Endometrium (tissue), 2 donors: Measurements from ENCODE around the gene PERP.
A peak's percentile ranks its signal among the peaks of the same experiment; 100 is the strongest.
"Not testable (repeated sequence)": the region's sequence is repeated elsewhere in the genome, so short reads cannot be mapped to it uniquely, and the experiment has no call there.

Source experiments
- FAIRE-seq: peaks from 2 replicates; lab custom pipeline; 2012; peaks lifted over from hg19 to GRCh38; lab: Jason Lieb, UNC
- donor health status: control.
- donor health status: control.

Gene PERP

DNA sequence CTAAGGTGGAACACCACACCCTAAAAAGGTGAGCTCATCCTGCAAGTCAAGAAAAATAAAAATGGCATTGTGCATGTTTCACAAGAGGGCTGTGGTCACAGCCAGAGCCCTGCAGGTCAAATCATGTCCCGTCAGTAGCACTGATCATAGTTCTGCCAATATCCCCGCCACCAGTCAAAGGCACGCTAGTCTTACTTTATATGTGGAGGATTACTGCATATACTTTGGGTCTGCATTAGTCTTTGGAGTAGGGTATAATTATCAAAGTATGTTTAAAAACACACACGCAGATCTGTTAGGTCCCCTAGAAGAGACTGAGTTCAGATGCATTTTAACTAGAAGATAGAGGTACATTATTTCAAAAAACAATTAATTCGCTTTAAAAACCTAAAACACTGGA lies 1.8 kb downstream of the PERP start:
- FAIRE-seq: no peak

DNA sequence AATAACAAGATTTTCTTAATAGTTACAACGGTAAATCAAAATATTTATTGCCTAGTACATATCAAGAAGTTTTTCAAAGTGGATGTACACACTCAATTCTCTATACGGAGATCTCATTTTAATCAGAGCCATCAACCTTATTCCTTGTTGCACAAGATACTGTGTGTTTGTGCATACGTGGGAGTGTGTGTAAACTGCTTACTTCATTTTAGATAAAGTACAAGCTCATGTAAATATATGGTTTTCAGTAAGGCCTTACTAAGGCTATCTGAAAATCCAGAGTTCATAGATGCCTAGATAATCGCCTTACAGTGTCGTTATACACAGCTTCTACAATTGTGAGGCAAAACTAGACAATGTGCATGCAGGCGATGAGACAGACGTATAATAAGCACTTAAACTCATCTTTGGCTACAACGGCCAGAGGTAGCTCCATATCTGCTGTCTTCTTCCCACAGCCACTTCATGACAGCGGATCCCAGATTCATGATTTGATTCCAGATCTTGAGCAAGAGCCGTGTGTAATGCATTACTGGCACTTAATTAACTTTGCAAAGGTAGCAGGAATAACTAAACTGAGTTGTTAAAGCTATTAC lies 2.5 kb downstream of the PERP start:
- no peak for FAIRE-seq

DNA sequence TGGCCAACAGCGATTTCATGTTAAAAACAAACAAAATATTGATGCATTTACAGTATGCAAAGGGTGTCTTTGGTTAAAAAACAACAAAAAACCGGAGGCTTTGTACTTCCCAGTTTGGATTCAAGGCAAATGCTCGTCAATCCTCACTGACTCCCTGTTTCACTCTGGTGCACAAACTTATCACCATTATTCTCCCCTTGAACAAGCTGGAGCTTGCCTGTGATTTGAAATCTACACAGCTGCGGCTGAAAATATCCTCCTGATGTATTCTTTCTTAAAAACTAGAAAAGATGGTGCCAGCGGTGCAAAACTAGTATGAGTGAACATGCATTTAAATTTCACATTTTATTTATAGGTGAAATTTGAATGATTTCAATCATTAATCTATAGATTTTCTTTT lies 3.3 kb downstream of the PERP start:
- no peak for FAIRE-seq

DNA sequence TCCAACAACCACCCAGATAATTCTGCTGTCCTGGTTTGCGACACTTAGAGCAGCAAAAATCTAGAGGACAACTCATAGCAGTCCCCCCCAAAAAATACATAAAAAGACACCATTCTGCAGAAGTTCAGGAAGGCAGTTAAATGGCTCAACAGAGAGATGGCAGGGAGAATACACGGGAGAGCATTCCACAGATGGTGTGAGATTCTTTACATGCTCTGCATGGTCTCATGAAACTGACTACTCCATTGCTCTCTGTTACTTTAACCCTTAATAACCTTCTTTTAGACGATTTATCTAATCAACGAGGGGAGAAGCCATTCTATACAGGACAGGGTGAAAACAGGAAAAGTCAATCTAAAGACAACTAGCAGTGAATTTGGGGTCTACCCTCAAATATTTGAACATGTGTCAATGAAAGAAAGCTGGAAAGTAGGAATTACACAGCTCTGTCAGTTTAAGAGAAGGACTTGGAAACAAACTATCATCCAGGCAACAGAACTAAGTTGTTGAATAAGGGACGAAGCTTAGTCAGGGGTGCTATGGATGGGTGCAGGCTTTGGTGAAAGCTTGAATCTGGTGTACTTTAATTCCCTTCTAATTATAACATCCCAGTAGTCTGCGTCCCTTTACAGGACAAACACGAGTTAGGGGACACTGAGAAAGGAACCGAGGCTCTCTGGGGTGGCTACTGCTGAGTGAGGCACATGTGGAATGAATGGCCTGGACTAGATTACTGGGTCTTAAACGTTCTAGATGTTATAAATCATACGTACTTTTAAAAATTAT lies 5.1 kb downstream of the PERP start:
- FAIRE-seq: no peak

DNA sequence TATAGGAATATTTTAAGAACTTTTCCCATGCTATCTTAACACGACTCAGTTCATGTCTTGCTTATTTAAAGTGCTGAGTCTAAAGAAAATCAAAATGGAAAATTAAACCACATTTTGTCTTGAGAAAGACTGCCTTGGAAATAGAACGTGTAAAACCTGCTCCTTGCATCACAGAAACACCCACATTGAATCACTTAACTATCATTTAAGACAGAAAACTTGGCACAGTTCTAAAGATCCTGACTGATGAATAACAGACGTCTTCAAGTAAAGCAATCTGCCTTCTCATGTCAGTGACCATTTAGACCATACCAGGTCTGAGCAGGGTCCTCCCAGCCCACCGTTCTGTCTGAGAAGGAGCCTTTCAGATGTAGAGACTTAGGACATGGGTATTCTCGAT lies 7.4 kb downstream of the PERP start:
- no peak for FAIRE-seq

DNA sequence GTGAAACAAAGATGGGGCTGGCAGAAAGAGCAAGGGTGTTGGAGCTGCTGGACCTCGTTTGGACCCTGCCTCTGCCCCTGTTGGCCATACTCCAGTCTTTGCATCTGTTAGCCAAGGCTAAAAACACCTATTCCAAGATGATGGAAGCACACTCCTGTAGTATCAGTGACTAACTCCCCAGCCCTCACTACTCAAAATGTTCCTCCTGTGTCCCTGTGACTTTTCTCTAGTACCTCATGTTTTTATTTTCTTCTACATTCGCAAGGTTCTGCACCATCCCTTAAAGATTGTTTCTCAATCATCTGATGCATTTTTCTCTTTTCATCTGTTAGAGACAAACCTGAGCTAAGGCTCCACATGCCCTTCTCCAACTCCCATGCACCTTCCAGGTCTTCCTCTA lies 8.9 kb downstream of the PERP start:
- FAIRE-seq: no peak

GRCh38 chr6:138094260-138094659 lies 13.0 kb downstream of the PERP start:
- no peak for FAIRE-seq

DNA sequence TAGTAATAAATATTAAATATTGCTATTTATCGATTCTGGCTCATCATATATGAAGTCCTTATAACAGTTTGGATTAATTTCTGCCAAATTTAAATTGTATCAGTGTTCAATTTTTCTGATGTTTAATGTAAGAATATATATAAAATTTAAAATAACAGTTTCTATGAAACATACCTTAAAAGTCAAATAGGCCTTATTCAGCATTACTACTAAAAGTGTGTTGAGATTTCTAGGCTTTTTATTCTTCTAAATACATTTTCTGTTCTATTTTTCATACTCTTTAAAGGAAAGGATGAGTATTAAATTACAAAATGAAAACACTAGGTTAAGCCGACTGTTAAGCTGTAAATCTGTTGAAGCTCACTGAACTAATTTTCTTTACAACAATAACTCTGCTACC lies 13.6 kb downstream of the PERP start:
- no peak for FAIRE-seq

DNA sequence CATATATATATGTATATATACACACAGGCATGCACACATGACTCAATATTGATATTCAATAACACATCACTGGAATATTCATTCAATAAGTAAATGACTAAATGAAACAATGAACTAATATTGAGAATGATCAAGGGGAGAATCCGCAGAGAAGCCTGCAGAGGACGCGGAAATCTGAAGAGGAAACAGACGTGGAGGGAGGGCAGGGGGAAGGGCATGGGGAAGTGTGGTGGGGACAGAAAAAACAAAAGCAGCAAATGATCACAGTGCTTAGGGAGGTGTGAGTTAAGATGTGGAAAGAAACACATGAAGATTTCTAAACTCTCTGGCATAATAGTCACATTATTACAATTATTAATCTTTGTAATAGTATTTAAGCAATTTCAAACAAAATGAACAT lies 14.5 kb downstream of the PERP start:
- no peak for FAIRE-seq

- no peak for FAIRE-seq
Observed at GRCh38 chr6:138089325-138089724, 17.9 kb downstream of the PERP start.

- no peak for FAIRE-seq
Observed at GRCh38 chr6:138088326-138088762, 18.9 kb downstream of the PERP start.

DNA sequence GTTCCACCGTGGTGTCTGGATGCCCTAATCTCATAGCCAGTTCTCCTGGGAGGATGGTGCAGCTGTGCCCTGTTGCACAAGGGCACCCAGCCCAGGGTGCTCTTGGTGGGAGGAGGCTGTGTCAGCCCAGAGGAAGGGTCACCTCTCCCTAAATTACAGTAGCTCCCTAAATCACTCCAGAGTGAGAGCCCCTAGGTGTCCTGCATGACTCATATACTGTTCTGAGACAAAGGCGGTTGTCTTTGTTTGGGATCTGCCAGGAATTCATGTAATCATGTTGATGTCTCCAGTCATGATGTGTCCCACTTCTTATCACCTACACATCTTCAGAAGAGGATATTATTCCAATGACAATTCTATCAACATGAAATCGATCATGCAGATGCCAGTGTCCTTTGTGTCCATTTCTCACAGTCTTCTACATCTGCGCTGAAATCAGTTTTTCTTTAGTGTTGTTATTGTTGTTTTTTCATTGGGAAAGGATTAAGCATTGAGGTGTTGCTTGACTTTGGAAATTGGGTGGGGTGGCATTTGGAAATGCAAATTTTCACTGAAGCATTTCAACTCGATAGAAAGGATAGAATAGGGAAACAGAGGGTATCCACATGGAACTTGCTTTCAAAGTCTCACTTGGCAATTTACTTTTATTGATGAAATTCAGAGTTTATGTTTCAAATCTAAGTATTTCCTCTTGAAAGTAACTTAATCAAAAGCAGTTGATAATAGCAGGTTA lies 19.5 kb downstream of the PERP start:
- FAIRE-seq: no peak

- no peak for FAIRE-seq
Observed at GRCh38 chr6:138086573-138087196, 20.5 kb downstream of the PERP start.

- no peak for FAIRE-seq
Observed at GRCh38 chr6:138085839-138086222, 21.4 kb downstream of the PERP start.

DNA sequence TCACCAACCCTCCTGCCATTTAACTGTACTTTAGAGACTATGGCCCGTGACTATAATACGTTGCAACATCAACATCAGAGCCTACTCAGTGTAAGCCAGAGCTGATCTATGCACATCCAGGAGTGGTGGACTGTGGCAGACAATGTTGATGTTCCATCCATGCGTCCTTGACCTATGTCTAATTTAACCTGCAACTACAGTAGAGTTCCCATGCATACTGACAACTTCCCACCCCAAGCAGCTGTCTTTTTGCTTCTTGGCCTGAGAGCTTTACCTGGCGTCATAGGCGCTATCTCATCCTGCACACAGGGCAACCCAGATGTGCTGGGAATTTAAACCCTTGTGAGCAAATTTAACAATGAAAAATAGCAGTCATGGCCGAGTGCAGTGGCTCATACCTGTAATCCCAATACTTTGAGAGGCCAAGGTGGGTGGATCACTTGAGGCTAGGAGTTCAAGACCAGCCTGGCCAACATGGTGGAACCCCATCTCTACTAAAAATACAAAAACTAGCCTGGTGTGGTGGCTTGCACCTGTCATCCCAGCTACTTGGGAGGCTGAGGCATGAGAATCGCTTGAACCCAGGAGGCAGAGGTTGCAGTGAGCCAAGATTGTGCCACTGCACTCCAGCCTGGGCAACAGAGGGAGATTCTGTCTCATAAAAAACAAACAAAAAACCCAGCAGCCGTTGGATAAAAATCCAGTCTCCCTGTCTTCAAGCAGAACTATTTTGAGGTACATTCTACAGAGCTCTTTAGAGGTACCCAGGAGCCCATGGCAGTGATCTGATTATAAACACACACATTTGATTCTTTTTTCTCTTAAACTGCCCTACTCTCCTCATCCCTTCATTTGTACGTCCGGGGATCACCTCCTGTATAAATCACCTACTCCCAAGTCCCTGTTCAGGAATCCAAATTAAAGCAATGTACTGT lies 22.0 kb downstream of the PERP start:
- no peak for FAIRE-seq

DNA sequence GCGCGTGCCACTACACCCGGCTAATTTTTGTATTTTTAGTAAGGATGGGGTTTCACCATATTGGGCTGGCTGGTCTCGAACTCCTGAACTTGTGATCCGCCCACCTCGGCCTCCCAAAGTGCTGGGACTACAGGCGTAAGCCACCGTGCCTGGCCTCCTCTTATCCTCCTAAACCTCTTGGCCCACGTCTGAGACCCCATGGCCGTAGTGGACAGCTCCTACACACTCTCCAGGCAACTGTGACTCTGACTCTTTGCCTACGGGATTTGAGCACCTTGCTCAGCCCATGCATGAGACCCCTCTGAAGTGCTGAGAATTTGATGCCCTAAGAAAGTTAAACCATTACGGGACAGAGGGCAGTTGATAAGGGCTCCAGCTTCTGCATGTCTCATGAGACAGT lies 25.0 kb downstream of the PERP start:
- no peak for FAIRE-seq

GRCh38 chr6:138079556-138079955 lies 27.7 kb downstream of the PERP start:
- FAIRE-seq: not testable (repeated sequence)

GRCh38 chr6:138078491-138078890 lies 28.7 kb downstream of the PERP start:
- FAIRE-seq: no peak

GRCh38 chr6:138073264-138073663 lies 34.0 kb downstream of the PERP start:
- peak; percentile 86 for FAIRE-seq

- FAIRE-seq: no peak
Observed at GRCh38 chr6:138063726-138064125, 43.5 kb downstream of the PERP start.

GRCh38 chr6:138054982-138055381 lies 52.2 kb downstream of the PERP start:
- FAIRE-seq: no peak

- no peak for FAIRE-seq
Observed at GRCh38 chr6:138052783-138053182, 54.4 kb downstream of the PERP start.
